ENCODE measurements around the gene DNAJB14. TPM values are rescaled to one million over a fixed set of nuclear protein-coding genes. Genes with fewer than 3 reads are reported as not detected.
A peak's percentile ranks its signal among the peaks of the same experiment; 100 is the strongest.

Gene DNAJB14
- total and polyA plus RNA-seq, 4 donors = 15.3 to 90.8 (median 33.3) TPM

DNA sequence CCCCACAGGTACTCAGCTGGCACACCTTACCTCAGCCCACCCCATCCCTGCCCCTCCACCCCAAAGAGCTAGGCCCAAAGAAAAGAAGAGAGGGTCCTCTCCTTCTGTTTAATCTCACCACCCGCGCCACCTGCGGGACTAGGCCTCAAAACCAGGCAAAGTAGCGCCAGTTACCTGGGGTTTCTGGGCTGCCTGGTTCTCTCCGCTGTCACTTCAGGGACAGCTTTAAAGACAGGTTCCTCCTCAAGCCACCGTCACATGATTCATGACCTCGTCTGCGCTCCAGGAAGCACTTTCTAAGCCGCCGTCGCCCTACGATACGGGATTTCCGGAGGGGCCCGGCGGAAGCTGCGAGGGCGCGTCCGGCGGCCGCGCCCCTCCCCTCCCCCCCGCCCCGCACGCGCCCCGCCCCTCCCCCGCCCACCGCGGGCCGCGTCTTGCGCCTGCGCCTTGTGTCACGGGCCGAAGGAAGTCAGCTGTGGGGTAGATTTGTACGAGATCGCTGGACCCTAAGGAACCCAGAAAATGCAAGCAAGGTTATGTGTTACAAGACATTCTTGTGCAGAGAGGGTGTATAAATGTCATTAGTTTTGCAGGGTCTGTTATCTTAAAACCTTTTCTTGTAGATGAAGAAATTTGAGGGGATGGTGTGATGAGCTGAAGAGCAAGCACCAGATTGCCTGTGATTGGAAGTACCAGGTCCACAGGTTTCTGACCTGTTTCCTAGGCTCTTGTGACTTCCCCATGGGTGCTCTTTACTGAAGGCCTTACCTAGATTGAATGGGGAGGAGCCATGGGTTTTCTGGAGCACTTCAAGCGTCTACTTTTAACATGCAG is 52.0 kb downstream of the DNAJB14 start, which contains the start of gene LAMTOR3:
TSS of gene LAMTOR3 (minus strand) at position 267 of the 837 bp plus-strand sequence. CDS start 464 bp downstream, outside the sequence.
- peak within 1 kb of the TSS; percentile 89 for H3K4me3 ChIP-seq
- peak; percentile 100 for ATAC-seq (ENCODE audit: insufficient read depth, low FRiP score)
- 3 to 4% methylated on average over 25 to 40 of the region's 40 CpGs for WGBS, 2 donors

DNA sequence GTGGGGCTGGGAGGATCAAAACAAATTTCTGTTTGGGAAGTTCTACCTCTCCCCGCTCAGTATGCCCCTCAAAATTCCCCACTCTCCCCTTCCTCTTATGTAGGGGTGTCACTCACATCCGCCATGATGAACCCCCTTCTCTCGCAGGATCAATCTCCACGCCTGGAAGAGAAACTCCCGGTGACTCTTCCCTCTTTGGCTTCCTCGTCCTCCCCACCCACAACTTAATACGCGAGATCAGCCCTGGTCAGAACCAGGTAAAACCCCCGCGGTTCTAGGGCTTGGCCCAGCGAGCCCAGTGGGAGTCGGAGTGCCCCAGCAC is 52.6 kb downstream of the DNAJB14 start:
- H3K9me3 ChIP-seq (ENCODE audit: control insufficient read depth in 4 of 4, insufficient read depth in 3 of 4, low read length in 3 of 4) = no peaks in the 10 kb centered on the region
- no peak for TF ChIP-seq CTCF (IDR thresholded peaks at IDR 0.05; ENCODE audit: control extremely low read depth, extremely low read depth)
- peak overlapping the region; percentile 89 for H3K4me3 ChIP-seq
- WGBS, 2 donors = 1% methylated on average over 12 of the region's 12 CpGs
- peak overlapping the region; percentile 76 to 95 for H3K9ac ChIP-seq (ENCODE audit: insufficient read depth in 1 of 2, low read length in 2 of 2)
- H3K4me1 ChIP-seq (ENCODE audit: control insufficient read depth in 5 of 5, insufficient read depth in 5 of 5, low read length in 5 of 5) = peaks cover 3 to 20% (median 7%) of the 10 kb centered on the region in 5 donors
- H3K36me3 ChIP-seq (ENCODE audit: control insufficient read depth in 4 of 4, insufficient read depth in 4 of 4, low read length in 4 of 4) = peaks cover 0 to 12% (median 3%) of the 10 kb centered on the region in 4 donors
- H3K27me3 ChIP-seq (ENCODE audit: control insufficient read depth in 3 of 3, insufficient read depth in 3 of 3, low read length in 2 of 3) = no peaks in the 10 kb centered on the region
- ATAC-seq (ENCODE audit: insufficient read depth, low FRiP score) (no peak), DNase-seq (no peak)
- peak overlapping the region; percentile 70 to 90 for H3K27ac ChIP-seq (ENCODE audit: low read depth in 1 of 2, low read length in 1 of 2)

More for the DNA sequence above, 52.0 kb downstream of the DNAJB14 start, which contains the start of gene LAMTOR3:
- H3K36me3 ChIP-seq (ENCODE audit: control insufficient read depth in 4 of 4, insufficient read depth in 4 of 4, low read length in 4 of 4) = peaks cover 0 to 10% (median 2%) of the 10 kb centered on the region in 4 donors
- peak within 1 kb of the TSS; percentile 70 to 90 for H3K27ac ChIP-seq (ENCODE audit: low read depth in 1 of 2, low read length in 1 of 2)
- no peaks in the 10 kb centered on the region for H3K27me3 ChIP-seq (ENCODE audit: control insufficient read depth in 3 of 3, insufficient read depth in 3 of 3, low read length in 2 of 3)
- no peak for TF ChIP-seq CTCF (IDR thresholded peaks at IDR 0.05; ENCODE audit: control extremely low read depth, extremely low read depth)
- peak within 1 kb of the TSS; percentile 76 to 95 for H3K9ac ChIP-seq (ENCODE audit: insufficient read depth in 1 of 2, low read length in 2 of 2)
- H3K4me1 ChIP-seq (ENCODE audit: control insufficient read depth in 5 of 5, insufficient read depth in 5 of 5, low read length in 5 of 5) = peaks cover 3 to 20% (median 7%) of the 10 kb centered on the region in 5 donors
- no peaks in the 10 kb centered on the region for H3K9me3 ChIP-seq (ENCODE audit: control insufficient read depth in 4 of 4, insufficient read depth in 3 of 4, low read length in 3 of 4)
- DNase-seq = peak; percentile 94 to 96 (median 94)

DNA sequence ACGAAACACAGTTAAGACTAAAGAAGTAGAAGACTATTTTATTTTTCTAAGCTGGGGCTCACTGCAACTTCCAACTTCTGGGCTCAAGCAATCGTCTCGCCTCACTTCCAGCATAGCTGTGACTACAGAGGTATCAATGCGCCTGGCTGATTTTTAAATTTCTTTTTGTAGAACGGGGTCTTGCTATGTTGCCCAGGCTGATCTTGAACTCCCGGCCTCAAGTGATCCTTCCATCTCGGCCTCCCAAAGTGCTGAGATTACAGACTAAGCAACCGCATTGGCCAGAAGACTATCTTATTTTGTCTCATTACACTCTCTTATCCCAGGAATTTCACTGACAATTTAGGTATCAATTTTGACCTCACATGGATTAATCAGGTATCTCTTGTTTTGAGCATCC is 53.4 kb downstream of the DNAJB14 start:
- DNase-seq = no peak
- Histone ChIP-seq H3K9ac (ENCODE audit: insufficient read depth in 1 of 2, low read length in 2 of 2) (peak overlapping the region in 1 of 2 donors; percentile 95), H3K27me3 (ENCODE audit: control insufficient read depth in 3 of 3, insufficient read depth in 3 of 3, low read length in 2 of 3) (no peaks in the 10 kb centered on the region), H3K4me1 (ENCODE audit: control insufficient read depth in 5 of 5, insufficient read depth in 5 of 5, low read length in 5 of 5) (peaks cover 3 to 20% (median 7%) of the 10 kb centered on the region in 5 donors), H3K27ac (ENCODE audit: low read depth in 1 of 2, low read length in 1 of 2) (no peak overlapping the region), H3K9me3 (ENCODE audit: control insufficient read depth in 4 of 4, insufficient read depth in 3 of 4, low read length in 3 of 4) (no peaks in the 10 kb centered on the region), H3K36me3 (ENCODE audit: control insufficient read depth in 4 of 4, insufficient read depth in 4 of 4, low read length in 4 of 4) (peaks cover 0 to 12% (median 3%) of the 10 kb centered on the region in 4 donors), H3K4me3 (no peak overlapping the region)
- no peak for ATAC-seq (ENCODE audit: insufficient read depth, low FRiP score)
- 95 to 97% methylated on average over 8 of the region's 8 CpGs for WGBS, 2 donors
- TF ChIP-seq CTCF (IDR thresholded peaks at IDR 0.05; ENCODE audit: control extremely low read depth, extremely low read depth) = no peak

Measured in lung (tissue), 12 donors.